ENCODE measurements around the gene LRRTM4. TPM values are rescaled to one million over a fixed set of nuclear protein-coding genes. Genes with fewer than 3 reads are reported as not detected.

LRRTM4 gene
- total RNA-seq, 4 donors from 2014 or later = 0.27 to 0.32 TPM; not detected in 2

GRCh38 chr2:76748581-76749296, 773.4 kb downstream of the LRRTM4 start:
- DNase-seq = no peak
- intact Hi-C loops (cut with DNase I; ENCODE audit: low total_unique reads) (no loop called here), in situ Hi-C loops (cut with MboI; ENCODE audit: low pct_ligation_motif_present in 1 of 4, low pct_unique_long_range_greater_than_20kb in 1 of 4, low sequenced_read_pairs in 3 of 4) (no loop called here)
- Histone ChIP-seq H3K9me3 (no peaks in the 10 kb centered on the region), H3K4me1 (no peaks in the 10 kb centered on the region), H3K27ac (no peak overlapping the region), H3K36me3 (no peaks in the 10 kb centered on the region), H3K27me3 (no peaks in the 10 kb centered on the region), H3K4me3 (no peak overlapping the region)
- TF ChIP-seq CTCF (IDR thresholded peaks at IDR 0.05) (no peak), POLR2A (IDR thresholded peaks at IDR 0.05) (no peak), EP300 (IDR thresholded peaks at IDR 0.05; ENCODE audit: low read depth) (no peak), POLR2AphosphoS5 (IDR thresholded peaks at IDR 0.05) (no peak)
- 88 to 89% methylated on average over 8 to 14 of the region's 14 CpGs for WGBS, 2 donors (ENCODE audit: low coverage in 1 of 2)

GRCh38 chr2:76745605-76746004, 776.6 kb downstream of the LRRTM4 start:
- no peak overlapping the region for H3K27ac ChIP-seq
- H3K4me3 ChIP-seq = no peak overlapping the region
- DNase-seq = no peak
- no peak for TF ChIP-seq EP300 (IDR thresholded peaks at IDR 0.05; ENCODE audit: low read depth)
- TF ChIP-seq CTCF (IDR thresholded peaks at IDR 0.05) = no peak
- no peak for TF ChIP-seq POLR2AphosphoS5 (IDR thresholded peaks at IDR 0.05)
- no peak for TF ChIP-seq POLR2A (IDR thresholded peaks at IDR 0.05)
- WGBS, 2 donors (ENCODE audit: low coverage in 1 of 2) = 61 to 80% methylated on average over 2 of the region's 2 CpGs
- H3K27me3 ChIP-seq = no peaks in the 10 kb centered on the region
- no peaks in the 10 kb centered on the region for H3K36me3 ChIP-seq
- intact Hi-C loops (cut with DNase I; ENCODE audit: low total_unique reads) (no loop called here), in situ Hi-C loops (cut with MboI; ENCODE audit: low pct_ligation_motif_present in 1 of 4, low pct_unique_long_range_greater_than_20kb in 1 of 4, low sequenced_read_pairs in 3 of 4) (no loop called here)
- no peaks in the 10 kb centered on the region for H3K4me1 ChIP-seq
- no peaks in the 10 kb centered on the region for H3K9me3 ChIP-seq

- Histone ChIP-seq H3K4me3 (no peak overlapping the region), H3K4me1 (no peaks in the 10 kb centered on the region), H3K9me3 (no peaks in the 10 kb centered on the region), H3K27ac (no peak overlapping the region), H3K27me3 (no peaks in the 10 kb centered on the region), H3K36me3 (no peaks in the 10 kb centered on the region)
- DNase-seq = no peak
- WGBS, 2 donors (ENCODE audit: low coverage in 1 of 2) = 61 to 75% methylated on average over 1 of the region's 1 CpG
- intact Hi-C loops (cut with DNase I; ENCODE audit: low total_unique reads) (no loop called here), in situ Hi-C loops (cut with MboI; ENCODE audit: low pct_ligation_motif_present in 1 of 4, low pct_unique_long_range_greater_than_20kb in 1 of 4, low sequenced_read_pairs in 3 of 4) (no loop called here)
- TF ChIP-seq POLR2AphosphoS5 (IDR thresholded peaks at IDR 0.05) (no peak), POLR2A (IDR thresholded peaks at IDR 0.05) (no peak), EP300 (IDR thresholded peaks at IDR 0.05; ENCODE audit: low read depth) (no peak), CTCF (IDR thresholded peaks at IDR 0.05) (no peak)
Observed at GRCh38 chr2:76737607-76738006, 784.6 kb downstream of the LRRTM4 start.

GRCh38 chr2:76733736-76734135, 788.4 kb downstream of the LRRTM4 start:
- Histone ChIP-seq H3K4me3 (no peak overlapping the region), H3K9me3 (no peaks in the 10 kb centered on the region)

More at GRCh38 chr2:76733736-76734135, 788.4 kb downstream of the LRRTM4 start:
- H3K27ac ChIP-seq = no peak overlapping the region
- TF ChIP-seq EP300 (IDR thresholded peaks at IDR 0.05; ENCODE audit: low read depth) (no peak), CTCF (IDR thresholded peaks at IDR 0.05) (no peak), POLR2A (IDR thresholded peaks at IDR 0.05) (no peak), POLR2AphosphoS5 (IDR thresholded peaks at IDR 0.05) (no peak)
- in situ Hi-C loops (cut with MboI; ENCODE audit: low pct_ligation_motif_present in 1 of 4, low pct_unique_long_range_greater_than_20kb in 1 of 4, low sequenced_read_pairs in 3 of 4) = no loop called here
- DNase-seq = no peak
- no peaks in the 10 kb centered on the region for H3K27me3 ChIP-seq
- no peaks in the 10 kb centered on the region for H3K36me3 ChIP-seq
- H3K4me1 ChIP-seq = no peaks in the 10 kb centered on the region
- intact Hi-C loops (cut with DNase I; ENCODE audit: low total_unique reads) = no loop called here

All from transverse colon (tissue), 4 donors.